GM21360 (cell line): ENCODE measurements around the gene ARMCX6.
A peak's percentile ranks its signal among the peaks of the same experiment; 100 is the strongest.
"Not testable (repeated sequence)": the region's sequence is repeated elsewhere in the genome, so short reads cannot be mapped to it uniquely, and the experiment has no call there.

Experiments
- ATAC-seq: cut with Tn5 transposase; IDR thresholded peaks from one replicate; pipeline ENCODE4 v1.9.1; 2021; ENCODE audit warnings: mild to moderate bottlenecking, moderate library complexity; ENCODE audit not compliant: unreplicated experiment

Gene ARMCX6

GRCh38 chrX:101617211-101618191 lies at the start of gene ARMCX6:
ARMCX6 (minus strand) TSS chrX:101618000; CDS start chrX:101616620, 1,380 bp downstream.
- peak; percentile 89 for ATAC-seq

- no peak for ATAC-seq
Observed at GRCh38 chrX:101659601-101660063, 41.8 kb upstream of the ARMCX6 start, which contains the start of gene ARMCX2. ARMCX2 (minus strand) TSS chrX:101659850; CDS start chrX:101657588, 2,262 bp downstream.

GRCh38 chrX:101658661-101659491 lies 41.1 kb upstream of the ARMCX6 start:
- peak; percentile 65 for ATAC-seq

- ATAC-seq: no peak
Observed at GRCh38 chrX:101657495-101657894, 39.7 kb upstream of the ARMCX6 start.

- no peak for ATAC-seq
Observed at GRCh38 chrX:101656817-101657216, 39.0 kb upstream of the ARMCX6 start.

GRCh38 chrX:101655534-101655933 lies 37.7 kb upstream of the ARMCX6 start:
- ATAC-seq: no peak

- ATAC-seq: not testable (repeated sequence)
Observed at GRCh38 chrX:101647716-101648115, 29.9 kb upstream of the ARMCX6 start.

GRCh38 chrX:101642093-101642492 lies 24.3 kb upstream of the ARMCX6 start:
- ATAC-seq: no peak

GRCh38 chrX:101639583-101639982 lies 21.8 kb upstream of the ARMCX6 start:
- no peak for ATAC-seq

- peak; percentile 34 for ATAC-seq
Observed at GRCh38 chrX:101619364-101619763, 1.6 kb upstream of the ARMCX6 start.

GRCh38 chrX:101605728-101606127 lies 12.1 kb downstream of the ARMCX6 start:
- no peak for ATAC-seq

- no peak for ATAC-seq
Observed at GRCh38 chrX:101605146-101605545, 12.7 kb downstream of the ARMCX6 start.

- no peak for ATAC-seq
Observed at GRCh38 chrX:101602077-101602476, 15.7 kb downstream of the ARMCX6 start.

- ATAC-seq: not testable (repeated sequence)
Observed at GRCh38 chrX:101599592-101599991, 18.2 kb downstream of the ARMCX6 start.

- peak; percentile 95 for ATAC-seq
Observed at GRCh38 chrX:101595739-101596419, 21.9 kb downstream of the ARMCX6 start.
